Vagina (tissue), 2 donors: ENCODE measurements around the gene NEURL3. TPM values are rescaled to one million over a fixed set of nuclear protein-coding genes. Genes with fewer than 3 reads are reported as not detected.

ENCODE experiments used
- DNase-seq, 2 donors: peaks; one replicate each; pipeline ENCODE4 v3.0.0-alpha.2; 2017; ENCODE audit errors: extremely low spot score in 2 of 2
- H3K27ac ChIP-seq: fragments of 200-600 bp; sonication (generic); one replicate; pipeline ENCODE4 v1.5.1; 2019
- H3K27me3 ChIP-seq: fragments of 200-600 bp; sonication (generic); one replicate; pipeline ENCODE4 v1.5.1; 2019
- H3K36me3 ChIP-seq, 2 donors: fragments of 200-600 bp; sonication (generic); one replicate each; pipeline ENCODE4 v1.5.1; 2017 to 2019
- H3K4me1 ChIP-seq: fragments of 200-600 bp; sonication (generic); one replicate; pipeline ENCODE4 v1.5.1; 2019
- H3K4me3 ChIP-seq, 2 donors: fragments of 200-600 bp; sonication (generic); 1 replicate in 1 of 2; 2 replicates in 1 of 2; pipeline ENCODE4 v1.5.1; 2016 to 2019
- H3K9me3 ChIP-seq: fragments of 200-600 bp; sonication (generic); one replicate; pipeline ENCODE4 v1.5.1; 2019
- POLR2A ChIP-seq, 2 donors: fragments of 450-650 bp; IDR thresholded peaks; one replicate each; pipeline ENCODE4 v1.6.1; 2017; ENCODE audit warnings: antibody characterized with exemption in 2 of 2, mild to moderate bottlenecking in 2 of 2, moderate library complexity in 2 of 2
- POLR2AphosphoS5 ChIP-seq, 2 donors: sonication (generic); formaldehyde crosslinking; IDR thresholded peaks; one replicate each; pipeline ENCODE4 v1.9.0; 2017; ENCODE audit warnings: antibody characterized with exemption in 2 of 2, mild to moderate bottlenecking in 2 of 2, low read depth in 1 of 2; ENCODE audit not compliant: insufficient read depth in 1 of 2
- intact Hi-C: fragments of 100-400 bp; cut with DNase I; formaldehyde crosslinking; loops from one replicate; pipeline ENCODE4 v1.15.1; 2023
- total RNA-seq: library from RNA; depleted of rRNA; stranded (reverse); fragments of >200 nt; gene quantifications from one replicate; pipeline ENCODE4 v1.2.3, GENCODE V29; 2016
- TF ChIP-seq, protein P1 (sequence below), 3 experiments: fragments of 450-650 bp in 2 of 3; fragments of 200-600 bp in 1 of 3; sonication (generic) in 1 of 3; IDR thresholded peaks; one replicate each; pipeline ENCODE4 v1.5.1; 2017 to 2019; ENCODE audit warnings: antibody characterized with exemption in 3 of 3, mild to moderate bottlenecking in 2 of 3, moderate library complexity in 2 of 3

NEURL3 gene
- total RNA-seq, 1 donor from 2014 or later = 2.5 TPM

GRCh38 chr2:96470636-96471035 lies 34.5 kb downstream of the NEURL3 start:
- no peaks in the 10 kb centered on the region for H3K27me3 ChIP-seq
- H3K36me3 ChIP-seq = no peaks in the 10 kb centered on the region
- no peak for TF ChIP-seq POLR2AphosphoS5 (IDR thresholded peaks at IDR 0.05; ENCODE audit: insufficient read depth in 1 of 2, low read depth in 1 of 2)
- TF ChIP-seq POLR2A (IDR thresholded peaks at IDR 0.05) = no peak
- TF ChIP-seq, protein P1, sequence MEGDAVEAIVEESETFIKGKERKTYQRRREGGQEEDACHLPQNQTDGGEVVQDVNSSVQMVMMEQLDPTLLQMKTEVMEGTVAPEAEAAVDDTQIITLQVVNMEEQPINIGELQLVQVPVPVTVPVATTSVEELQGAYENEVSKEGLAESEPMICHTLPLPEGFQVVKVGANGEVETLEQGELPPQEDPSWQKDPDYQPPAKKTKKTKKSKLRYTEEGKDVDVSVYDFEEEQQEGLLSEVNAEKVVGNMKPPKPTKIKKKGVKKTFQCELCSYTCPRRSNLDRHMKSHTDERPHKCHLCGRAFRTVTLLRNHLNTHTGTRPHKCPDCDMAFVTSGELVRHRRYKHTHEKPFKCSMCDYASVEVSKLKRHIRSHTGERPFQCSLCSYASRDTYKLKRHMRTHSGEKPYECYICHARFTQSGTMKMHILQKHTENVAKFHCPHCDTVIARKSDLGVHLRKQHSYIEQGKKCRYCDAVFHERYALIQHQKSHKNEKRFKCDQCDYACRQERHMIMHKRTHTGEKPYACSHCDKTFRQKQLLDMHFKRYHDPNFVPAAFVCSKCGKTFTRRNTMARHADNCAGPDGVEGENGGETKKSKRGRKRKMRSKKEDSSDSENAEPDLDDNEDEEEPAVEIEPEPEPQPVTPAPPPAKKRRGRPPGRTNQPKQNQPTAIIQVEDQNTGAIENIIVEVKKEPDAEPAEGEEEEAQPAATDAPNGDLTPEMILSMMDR (IDR thresholded peaks at IDR 0.05) = peak in 1 of 3 experiments; percentile 44
- no peak for DNase-seq
- no peaks in the 10 kb centered on the region for H3K9me3 ChIP-seq
- no peak overlapping the region for H3K4me3 ChIP-seq
- no peak overlapping the region for H3K27ac ChIP-seq
- H3K4me1 ChIP-seq = peaks cover 6% of the 10 kb centered on the region
- intact Hi-C loops = no loop called here

- Histone ChIP-seq H3K27ac (no peak overlapping the region), H3K4me1 (peaks cover 6% of the 10 kb centered on the region), H3K36me3 (no peaks in the 10 kb centered on the region), H3K9me3 (no peaks in the 10 kb centered on the region), H3K27me3 (no peaks in the 10 kb centered on the region), H3K4me3 (no peak overlapping the region)
- TF ChIP-seq POLR2A (IDR thresholded peaks at IDR 0.05) = no peak
- TF ChIP-seq, protein P1 (IDR thresholded peaks at IDR 0.05) = no peak
- no peak for TF ChIP-seq POLR2AphosphoS5 (IDR thresholded peaks at IDR 0.05; ENCODE audit: insufficient read depth in 1 of 2, low read depth in 1 of 2)
- intact Hi-C loops = no loop called here
- DNase-seq = no peak
Observed at GRCh38 chr2:96470109-96470508, 35.0 kb downstream of the NEURL3 start.

- Histone ChIP-seq H3K9me3 (no peaks in the 10 kb centered on the region), H3K4me3 (no peak overlapping the region), H3K4me1 (peaks cover 6% of the 10 kb centered on the region), H3K36me3 (no peaks in the 10 kb centered on the region), H3K27ac (no peak overlapping the region), H3K27me3 (no peaks in the 10 kb centered on the region)
- TF ChIP-seq POLR2AphosphoS5 (IDR thresholded peaks at IDR 0.05; ENCODE audit: insufficient read depth in 1 of 2, low read depth in 1 of 2) (no peak), POLR2A (IDR thresholded peaks at IDR 0.05) (no peak)
- TF ChIP-seq, protein P1 (IDR thresholded peaks at IDR 0.05) = no peak
- DNase-seq = no peak
- intact Hi-C loops = no loop called here
Observed at GRCh38 chr2:96468904-96469303, 36.3 kb downstream of the NEURL3 start.

- Histone ChIP-seq H3K4me1 (no peaks in the 10 kb centered on the region), H3K27me3 (no peaks in the 10 kb centered on the region), H3K36me3 (no peaks in the 10 kb centered on the region), H3K9me3 (no peaks in the 10 kb centered on the region), H3K27ac (no peak overlapping the region), H3K4me3 (no peak overlapping the region)
- TF ChIP-seq POLR2A (IDR thresholded peaks at IDR 0.05) (no peak), POLR2AphosphoS5 (IDR thresholded peaks at IDR 0.05; ENCODE audit: insufficient read depth in 1 of 2, low read depth in 1 of 2) (no peak)
- TF ChIP-seq, protein P1 (IDR thresholded peaks at IDR 0.05) = no peak
- intact Hi-C loops = no loop called here
- no peak for DNase-seq
Observed at GRCh38 chr2:96464651-96465050, 40.5 kb downstream of the NEURL3 start.

DNA sequence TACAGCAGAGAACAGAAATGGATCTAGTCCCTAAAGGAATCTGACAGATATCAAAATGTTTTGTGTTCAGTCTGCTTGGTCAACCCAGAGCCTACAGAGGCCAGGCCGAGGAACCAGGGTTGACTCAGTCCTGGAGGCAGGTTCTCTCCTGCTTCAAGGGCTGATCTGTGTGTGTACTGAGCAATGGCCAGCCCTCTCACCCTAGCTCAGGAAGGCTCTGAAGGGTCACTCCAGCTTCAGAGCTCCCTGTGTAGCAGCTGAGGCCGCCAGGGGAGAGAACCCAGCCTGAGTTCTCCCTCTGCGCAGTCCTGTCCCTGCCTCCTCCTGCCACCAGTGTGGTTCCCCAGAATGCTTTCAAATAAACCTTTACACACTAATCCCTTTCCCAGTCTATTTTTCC lies 41.1 kb downstream of the NEURL3 start:
- no peak for DNase-seq
- H3K27ac ChIP-seq = no peak overlapping the region
- H3K9me3 ChIP-seq = no peaks in the 10 kb centered on the region
- H3K27me3 ChIP-seq = no peaks in the 10 kb centered on the region
- TF ChIP-seq POLR2A (IDR thresholded peaks at IDR 0.05) = no peak
- TF ChIP-seq POLR2AphosphoS5 (IDR thresholded peaks at IDR 0.05; ENCODE audit: insufficient read depth in 1 of 2, low read depth in 1 of 2) = no peak
- TF ChIP-seq, protein P1 (IDR thresholded peaks at IDR 0.05) = no peak
- H3K4me3 ChIP-seq = no peak overlapping the region
- H3K36me3 ChIP-seq = no peaks in the 10 kb centered on the region
- H3K4me1 ChIP-seq = no peaks in the 10 kb centered on the region
- intact Hi-C loops = no loop called here
